ENCODE data around the gene TIMM29.
A peak's percentile ranks its signal among the peaks of the same experiment; 100 is the strongest.

TIMM29 gene

GRCh38 chr19:10928563-10929401 lies at the start of gene TIMM29, which contains the start of gene YIPF2:
Gene TIMM29 (plus strand): TSS chr19:10928811. CDS start chr19:10928823, 12 bp downstream.
Gene YIPF2 (minus strand): TSS chr19:10928639. CDS start chr19:10928410, 229 bp downstream.
- DNase-seq (ENCODE audit: low read depth): peak; percentile 96

GRCh38 chr19:10881403-10882107 lies 47.1 kb upstream of the TIMM29 start:
- DNase-seq (ENCODE audit: low read depth): no peak

GRCh38 chr19:10882108-10882457 lies 46.5 kb upstream of the TIMM29 start:
- no peak for DNase-seq (ENCODE audit: low read depth)

DNA sequence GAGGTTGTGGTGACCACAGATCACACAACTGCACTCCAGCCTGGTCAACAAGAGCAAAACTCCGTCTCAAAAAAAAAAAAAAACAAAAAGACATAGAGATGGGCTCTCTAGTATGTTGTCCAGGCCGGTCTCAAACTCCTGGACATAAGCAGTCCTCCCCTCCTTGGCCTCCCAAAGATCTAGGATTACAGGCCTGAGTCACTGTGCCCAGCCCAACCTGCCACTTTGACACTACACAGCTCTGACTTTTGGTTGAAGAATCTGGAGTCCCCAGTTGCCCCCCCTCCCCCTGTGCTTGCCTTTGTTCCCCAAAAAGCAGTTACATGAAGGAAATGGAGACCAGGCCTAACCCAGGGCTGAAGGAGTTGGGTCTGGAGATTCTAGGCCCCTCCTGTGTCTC lies 44.3 kb upstream of the TIMM29 start:
- DNase-seq (ENCODE audit: low read depth): peak; percentile 73

- DNase-seq (ENCODE audit: low read depth): no peak
These were observed 43.1 kb upstream of the TIMM29 start for GRCh38 chr19:10885201-10886169.

- DNase-seq (ENCODE audit: low read depth): no peak
These were observed 40.8 kb upstream of the TIMM29 start for GRCh38 chr19:10887616-10888367.

- DNase-seq (ENCODE audit: low read depth): no peak
These were observed 40.2 kb upstream of the TIMM29 start for GRCh38 chr19:10888421-10888866.

- no peak for DNase-seq (ENCODE audit: low read depth)
These were observed 38.7 kb upstream of the TIMM29 start for GRCh38 chr19:10889880-10890279.

- DNase-seq (ENCODE audit: low read depth): no peak
These were observed 37.1 kb upstream of the TIMM29 start for GRCh38 chr19:10891405-10892086.

DNA sequence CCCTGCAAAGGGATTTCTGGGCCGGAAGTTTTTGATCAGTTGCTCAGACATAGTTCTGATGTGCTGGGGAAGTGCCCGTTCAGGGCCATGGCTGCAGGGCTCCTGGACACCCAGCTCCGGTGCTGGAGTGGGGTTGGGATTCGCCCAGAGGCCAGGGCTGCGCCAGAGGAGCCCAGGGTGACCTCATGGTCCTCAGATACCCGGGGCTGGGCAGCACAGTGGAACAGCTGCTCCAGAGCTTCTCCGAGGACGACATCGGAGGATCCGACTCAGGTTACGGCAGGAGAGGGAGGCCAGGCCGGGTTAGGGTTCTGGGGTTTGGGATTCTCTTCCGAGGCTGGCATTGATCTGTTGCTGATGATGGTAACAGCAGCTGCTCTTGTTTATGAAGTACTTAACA lies 36.4 kb upstream of the TIMM29 start:
- DNase-seq (ENCODE audit: low read depth): no peak

- DNase-seq (ENCODE audit: low read depth): no peak
These were observed 33.7 kb upstream of the TIMM29 start for GRCh38 chr19:10894911-10895213.

- DNase-seq (ENCODE audit: low read depth): no peak
These were observed 33.2 kb upstream of the TIMM29 start for GRCh38 chr19:10895363-10895762.

DNA sequence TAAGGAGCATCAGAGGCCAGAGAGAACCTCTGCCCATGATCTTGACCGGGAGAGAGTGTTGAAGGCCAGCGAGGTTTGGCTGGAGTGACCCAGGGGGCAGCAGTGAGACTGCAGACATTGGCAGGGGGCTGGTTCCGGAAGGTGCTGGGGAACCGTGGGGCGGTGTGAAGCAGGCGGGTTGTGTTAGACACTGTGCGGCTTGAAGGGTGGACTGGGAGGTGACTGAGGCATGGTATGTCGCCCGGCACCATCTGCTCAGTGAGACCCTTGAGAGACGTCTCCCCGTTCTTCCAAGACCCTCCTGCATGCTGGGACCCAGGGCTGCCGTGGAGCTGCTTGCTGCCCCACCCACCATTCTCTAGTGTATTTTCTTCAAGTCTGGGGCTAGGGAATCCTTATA lies 32.7 kb upstream of the TIMM29 start:
- no peak for DNase-seq (ENCODE audit: low read depth)

DNA sequence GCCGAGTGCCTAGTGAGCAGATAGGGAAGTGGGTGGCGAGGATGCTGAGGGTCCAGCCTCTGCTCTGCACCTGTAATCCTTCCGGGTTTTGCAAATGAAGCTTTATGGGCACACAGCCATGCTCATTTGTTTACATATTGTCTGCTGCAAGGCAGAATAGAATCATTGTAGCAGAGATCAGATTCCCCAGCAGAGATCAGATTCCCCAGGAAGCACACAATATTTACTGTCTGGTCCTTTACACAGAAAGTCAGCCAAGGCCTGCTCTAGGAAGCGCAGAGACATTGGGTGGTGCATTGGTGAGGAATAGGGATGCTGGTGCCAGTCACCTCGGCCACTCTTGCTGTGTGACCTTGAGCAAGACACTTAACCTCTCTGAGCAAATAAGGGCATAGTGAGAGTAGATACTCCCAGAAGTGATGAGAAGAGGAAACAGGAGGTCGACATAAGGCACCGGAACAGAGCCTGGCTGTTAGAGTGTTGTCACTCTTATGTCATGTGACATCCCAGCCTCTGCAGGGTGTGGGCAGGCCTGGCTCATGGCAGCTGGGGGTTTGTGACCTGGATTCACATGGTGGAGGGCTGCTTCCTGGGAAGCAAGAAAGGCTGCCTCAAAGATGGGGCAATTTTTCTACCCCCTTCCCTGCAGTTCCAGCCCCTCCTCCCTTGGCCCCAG lies 31.6 kb upstream of the TIMM29 start:
- DNase-seq (ENCODE audit: low read depth): no peak

- no peak for DNase-seq (ENCODE audit: low read depth)
These were observed 30.0 kb upstream of the TIMM29 start for GRCh38 chr19:10898633-10899032.

- no peak for DNase-seq (ENCODE audit: low read depth)
These were observed 29.4 kb upstream of the TIMM29 start for GRCh38 chr19:10899151-10899653.

GRCh38 chr19:10907925-10908324 lies 20.7 kb upstream of the TIMM29 start:
- DNase-seq (ENCODE audit: low read depth): no peak

DNA sequence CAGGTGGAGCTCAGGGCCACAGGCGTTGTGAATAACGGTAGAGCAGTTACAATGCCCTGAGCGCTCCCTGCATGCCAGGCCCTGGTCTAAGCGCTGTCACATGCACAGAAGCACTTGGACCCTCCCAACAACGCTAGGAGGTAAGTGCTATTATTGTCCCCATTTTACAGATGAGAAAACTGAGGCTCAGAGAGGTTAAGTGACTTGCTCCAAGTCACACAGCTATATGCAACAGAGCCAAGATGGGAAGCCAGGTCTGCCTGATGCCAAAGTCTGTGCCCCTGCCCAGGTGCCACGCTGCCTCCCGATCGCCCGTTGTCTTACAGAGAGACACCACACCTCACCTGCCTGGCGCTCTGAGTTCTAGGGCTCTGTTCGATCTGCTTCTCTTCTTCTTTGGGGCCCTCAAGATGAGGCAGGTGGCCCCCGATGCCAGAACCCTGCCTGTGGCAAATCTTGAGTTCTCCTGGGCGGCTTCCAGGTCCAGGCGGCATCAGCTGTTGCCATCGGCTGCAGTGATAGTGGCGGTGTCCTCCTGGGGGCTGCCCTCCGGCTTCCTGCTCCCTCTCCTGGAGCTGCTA lies 20.1 kb upstream of the TIMM29 start:
- DNase-seq (ENCODE audit: low read depth): no peak

DNA sequence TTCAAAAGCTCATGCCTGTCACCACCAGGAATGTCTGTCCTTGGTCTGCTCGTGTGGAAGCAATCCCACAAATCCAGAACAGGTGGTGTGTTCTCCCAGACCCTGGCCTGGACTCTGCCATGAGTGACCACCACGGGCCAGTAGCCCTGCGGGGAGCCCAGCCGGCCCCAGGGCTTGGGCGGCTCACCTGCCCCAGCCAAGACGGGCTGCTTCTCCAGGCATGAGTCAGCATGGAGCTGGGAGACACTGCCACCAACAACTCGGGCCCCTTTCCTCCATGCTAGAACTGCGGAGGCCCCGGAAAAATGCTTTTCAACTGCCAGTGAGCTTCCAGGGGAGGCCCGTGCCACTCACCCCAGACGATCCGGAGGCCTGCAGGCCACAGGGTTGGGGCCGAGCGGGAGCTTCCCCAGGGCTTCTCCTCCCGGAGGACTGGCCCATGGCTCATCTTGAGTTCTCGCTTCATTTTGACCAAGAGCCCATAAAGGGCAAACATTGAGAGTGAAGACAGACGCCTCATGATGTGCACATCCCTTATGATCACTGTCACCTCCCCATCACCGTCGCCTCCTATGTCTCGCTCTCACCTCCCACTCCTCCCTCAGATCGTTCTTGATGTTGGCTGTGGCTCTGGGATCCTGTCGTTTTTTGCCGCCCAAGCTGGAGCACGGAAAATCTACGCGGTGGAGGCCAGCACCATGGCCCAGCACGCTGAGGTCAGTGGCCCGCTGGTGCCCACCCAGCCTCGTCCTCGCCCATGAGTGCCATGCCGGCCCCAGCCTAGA lies 16.8 kb upstream of the TIMM29 start:
- no peak for DNase-seq (ENCODE audit: low read depth)

Measured in amniotic epithelial cell (primary cell).